GM13977 (cell line): Measurements from ENCODE around the gene CCDC34.

Experiments used
- DNase-seq: peaks from one replicate; pipeline ENCODE4 v3.0.0; 2012; ENCODE audit warnings: low spot score
- CTCF ChIP-seq: IDR thresholded peaks from 2 replicates; pipeline ENCODE4 v1.5.1; 2012; ENCODE audit warnings: mild to moderate bottlenecking, control low read depth; ENCODE audit not compliant: insufficient read depth; ENCODE audit errors: extremely low read depth, missing control alignments
- in situ Hi-C: fragments of 300-500 bp; cut with MboI; formaldehyde crosslinking; loops from one replicate; pipeline ENCODE4 v1.12.0; 2022; ENCODE audit warnings: low sequenced_read_pairs, low pct_unique_long_range_greater_than_20kb, mixed read lengths, inconsistent platforms; ENCODE audit not compliant: unreplicated experiment

The CCDC34 gene

GRCh38 chr11:27290261-27291050 lies 72.6 kb downstream of the CCDC34 start:
- no peak for DNase-seq
- TF ChIP-seq CTCF, result no peak
- in situ Hi-C loops, result no loop called here
